ENCODE results near the gene TRAF4.
"Not testable (repeated sequence)": the region's sequence is repeated elsewhere in the genome, so short reads cannot be mapped to it uniquely, and the experiment has no call there.

Gene TRAF4

DNA sequence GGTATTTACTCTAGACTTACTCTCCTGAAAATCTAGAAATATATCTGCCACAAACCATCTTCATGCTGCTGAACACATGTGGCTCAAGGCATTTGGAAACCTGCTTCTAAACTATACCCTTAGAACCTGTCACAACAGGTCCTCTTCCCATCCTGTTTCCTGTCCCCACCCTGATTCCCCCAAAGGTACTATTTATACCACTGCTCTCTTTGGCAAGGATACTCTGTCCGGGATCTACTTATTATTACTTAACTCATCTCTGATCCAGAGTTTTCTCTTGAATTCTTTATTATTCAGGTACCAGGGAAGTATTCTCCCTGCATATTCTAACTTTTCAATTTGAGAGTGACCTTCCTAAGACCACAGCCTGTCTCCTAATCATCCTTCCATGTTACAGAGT lies 33.4 kb downstream of the TRAF4 start:
- DNase-seq (ENCODE audit: low spot score) (no peak), FAIRE-seq (no peak)

DNA sequence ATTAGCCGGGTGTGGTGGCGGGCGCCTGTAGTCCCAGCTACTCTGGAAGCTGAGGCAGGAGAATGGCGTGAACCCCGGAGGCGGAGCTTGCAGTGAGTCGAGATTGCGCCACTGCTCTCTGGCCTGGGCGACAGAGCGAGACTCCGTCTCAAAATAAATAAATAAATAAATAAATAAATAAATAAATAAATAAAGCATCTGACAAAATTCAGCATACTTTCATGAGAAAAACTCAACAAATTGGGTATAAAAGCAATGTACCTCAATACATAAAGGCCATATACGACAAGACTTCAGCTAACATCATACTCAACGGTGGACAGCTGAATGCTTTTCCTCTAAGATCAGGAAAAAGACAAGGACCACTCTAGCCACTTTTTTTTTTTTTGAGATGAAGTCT lies 35.8 kb downstream of the TRAF4 start:
- DNase-seq (ENCODE audit: low spot score); FAIRE-seq: not testable (repeated sequence)

DNA sequence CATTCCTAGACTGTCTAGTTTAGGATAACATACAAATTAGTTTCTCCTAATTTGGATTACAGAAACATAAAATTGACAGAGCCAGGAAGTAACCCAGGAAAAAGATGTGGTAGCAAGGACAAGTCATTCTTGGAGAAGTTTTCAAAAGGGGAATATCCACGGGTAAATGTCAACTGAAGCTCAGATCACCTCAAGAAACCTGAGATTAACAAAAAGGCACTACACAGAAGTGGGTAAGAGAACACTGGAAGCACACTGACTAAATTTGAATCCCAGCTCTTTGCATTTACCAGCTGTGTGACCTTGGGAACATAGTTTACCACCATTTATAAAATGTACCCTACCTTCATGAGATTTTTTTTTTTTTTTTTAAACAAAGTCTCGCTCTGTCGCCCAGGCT lies 39.4 kb downstream of the TRAF4 start:
- no peak for DNase-seq (ENCODE audit: low spot score)
- no peak for FAIRE-seq

DNA sequence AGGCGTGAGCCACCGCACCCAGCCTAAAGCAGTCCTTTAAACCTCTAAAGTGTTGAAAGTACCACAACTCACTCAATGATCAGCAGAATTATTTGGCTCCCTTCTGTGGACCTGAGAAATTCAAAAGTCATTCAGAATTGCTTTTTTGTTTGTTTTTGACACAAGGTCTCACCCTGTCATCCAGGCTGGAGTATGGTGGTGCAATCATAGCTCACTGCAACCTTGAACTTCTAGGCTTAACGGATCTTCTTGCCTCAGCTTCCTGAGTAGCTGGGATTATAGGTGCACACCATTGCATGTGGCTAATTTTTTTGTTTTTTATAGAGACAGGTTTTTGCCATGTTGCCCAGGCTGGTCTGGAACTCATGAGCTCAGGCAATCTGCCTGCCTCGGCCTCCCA lies 44.3 kb downstream of the TRAF4 start:
- DNase-seq (ENCODE audit: low spot score) = no peak
- no peak for FAIRE-seq

DNA sequence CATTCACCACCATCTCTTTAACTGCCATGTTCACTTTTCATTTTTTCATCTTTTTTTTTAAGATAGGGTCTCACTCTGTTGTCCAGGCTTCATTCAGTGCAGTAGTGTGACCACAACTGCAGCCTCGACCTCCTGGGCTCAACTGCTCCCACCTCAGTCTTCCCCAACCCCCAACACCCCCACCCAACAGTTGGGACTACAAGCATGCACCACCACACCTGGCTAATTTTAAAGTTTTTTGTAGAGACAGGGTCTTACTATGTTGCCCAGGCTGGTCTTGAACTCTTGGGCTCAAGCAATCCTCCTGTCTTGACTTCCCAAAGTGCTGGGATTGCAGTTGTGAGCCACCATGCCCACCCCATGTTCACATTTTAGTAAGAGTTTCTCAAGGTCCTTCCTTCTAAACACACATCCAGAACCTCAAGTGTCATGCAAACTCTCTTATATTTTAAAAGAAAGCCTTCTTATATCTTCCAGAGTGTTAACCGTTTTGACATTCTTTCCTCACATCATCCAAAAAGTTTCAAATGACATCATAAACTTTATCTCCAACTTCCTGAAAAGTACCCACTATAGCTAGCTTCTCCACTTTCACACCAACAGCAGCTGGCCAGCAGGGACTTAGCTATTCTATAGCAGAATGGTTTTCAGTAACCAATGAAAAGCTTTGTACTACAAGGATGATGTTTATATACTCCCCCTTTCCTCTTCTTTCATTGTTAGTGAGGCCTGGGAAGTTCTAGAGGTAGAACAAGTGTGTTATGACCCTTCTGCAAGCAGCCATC lies 49.3 kb downstream of the TRAF4 start:
- DNase-seq (ENCODE audit: low spot score) = no peak
- no peak for FAIRE-seq

DNA sequence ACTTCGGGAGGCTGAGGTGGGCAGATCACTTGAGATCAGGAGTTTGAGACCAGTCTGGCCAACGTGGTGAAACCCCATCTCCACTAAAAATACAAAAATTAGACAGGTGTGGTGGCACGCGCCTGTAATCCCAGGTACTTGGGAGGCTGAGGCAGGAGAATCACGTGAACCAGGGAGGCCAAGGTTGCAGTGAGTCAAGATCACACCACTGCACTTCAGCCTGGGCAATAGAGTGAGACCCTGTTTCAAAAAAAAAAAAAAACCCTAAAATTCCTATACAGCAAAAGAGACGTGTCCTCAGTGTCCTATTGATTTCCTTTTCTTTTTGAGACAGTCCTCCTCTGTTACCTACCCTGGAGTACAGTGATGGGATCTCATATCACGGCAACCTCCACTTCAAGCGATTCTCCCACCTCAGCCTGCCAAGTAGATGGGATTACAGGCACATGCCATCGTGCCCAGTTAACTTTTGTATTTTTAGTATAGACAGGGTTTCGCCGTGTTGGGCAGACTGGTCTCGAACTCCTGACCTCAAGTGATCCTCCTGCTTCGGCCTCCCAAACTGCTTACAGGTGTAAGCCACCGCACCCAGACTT lies 51.1 kb downstream of the TRAF4 start:
- not testable (repeated sequence) for FAIRE-seq; DNase-seq (ENCODE audit: low spot score)

DNA sequence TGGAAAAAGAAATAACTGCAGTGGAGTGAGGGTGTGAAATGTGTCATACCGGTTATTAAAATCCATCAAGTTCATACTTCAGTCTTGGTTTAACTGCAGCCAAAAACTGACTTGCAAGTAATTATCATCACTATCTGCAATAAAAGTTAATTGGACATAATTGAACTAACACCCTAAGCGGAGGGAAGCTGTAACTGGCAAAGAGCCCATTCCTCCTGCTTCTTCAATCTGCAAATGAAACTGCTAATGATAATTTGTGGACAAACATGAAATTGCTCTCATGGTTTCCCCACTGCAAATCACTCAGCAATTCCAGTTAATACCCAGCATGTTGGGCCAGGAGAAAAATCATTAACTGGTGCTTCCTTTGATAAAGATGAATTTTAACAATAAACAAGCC lies 52.3 kb downstream of the TRAF4 start:
- FAIRE-seq (no peak), DNase-seq (ENCODE audit: low spot score) (no peak)

Measured in urothelium cell line (cell line).